ENCODE results near the gene NR6A1. TPM values are rescaled to one million over a fixed set of nuclear protein-coding genes. Genes with fewer than 3 reads are reported as not detected.

NR6A1 gene
- total and polyA plus RNA-seq, 12 donors: 0.29 to 2.0 (median 1.2) TPM

- Histone ChIP-seq H3K27ac (no peak overlapping the region), H3K4me1 (peaks cover 0 to 16% (median 7%) of the 10 kb centered on the region in 9 donors), H3K4me3 (no peak overlapping the region), H3K9me3 (no peaks in the 10 kb centered on the region), H3K36me3 (no peaks in the 10 kb centered on the region), H3K27me3 (peaks cover 23 to 79% (median 68%) of the 10 kb centered on the region in 7 donors)
- intact Hi-C loops (cut with DNase I): no loop called here
- no peak for TF ChIP-seq CTCF (IDR thresholded peaks at IDR 0.05)
- DNase-seq (no peak), ATAC-seq (no peak)
- 6 to 7% methylated on average over 91 to 96 of the region's 96 CpGs for WGBS, 2 donors
Measured at GRCh38 chr9:124502711-124503702, 268.1 kb downstream of the NR6A1 start.

- TF ChIP-seq CTCF (IDR thresholded peaks at IDR 0.05): no peak
- no peak overlapping the region for H3K4me3 ChIP-seq
- no peak overlapping the region for H3K27ac ChIP-seq
- intact Hi-C loops (cut with DNase I): no loop called here
- no peaks in the 10 kb centered on the region for H3K36me3 ChIP-seq
- WGBS, 2 donors: 62 to 67% methylated on average over 11 of the region's 11 CpGs
- H3K27me3 ChIP-seq: peaks cover 23 to 87% (median 68%) of the 10 kb centered on the region in 7 donors
- DNase-seq (no peak), ATAC-seq (no peak)
- no peaks in the 10 kb centered on the region for H3K9me3 ChIP-seq
- H3K4me1 ChIP-seq: peaks cover 0 to 16% (median 7%) of the 10 kb centered on the region in 9 donors
Measured at GRCh38 chr9:124501771-124502320, 269.3 kb downstream of the NR6A1 start.

- peaks cover 23 to 85% (median 64%) of the 10 kb centered on the region in 7 donors for H3K27me3 ChIP-seq
- intact Hi-C loops (cut with DNase I): no loop called here
- TF ChIP-seq CTCF (IDR thresholded peaks at IDR 0.05): no peak
- H3K9me3 ChIP-seq: no peaks in the 10 kb centered on the region
- H3K36me3 ChIP-seq: no peaks in the 10 kb centered on the region
- 58 to 60% methylated on average over 12 of the region's 12 CpGs for WGBS, 2 donors
- peaks cover 0 to 16% (median 7%) of the 10 kb centered on the region in 9 donors for H3K4me1 ChIP-seq
- H3K4me3 ChIP-seq: no peak overlapping the region
- no peak overlapping the region for H3K27ac ChIP-seq
- ATAC-seq (no peak), DNase-seq (no peak)
Measured at GRCh38 chr9:124500796-124501611, 270.1 kb downstream of the NR6A1 start.

All from heart right ventricle (tissue), 16 donors.